Activated CD8-positive, alpha-beta memory T cell treated with anti-CD3 and anti-CD28 coated beads for 48 hours (primary cell): ENCODE results near the gene SGSH.
"Not testable (repeated sequence)": the region's sequence is repeated elsewhere in the genome, so short reads cannot be mapped to it uniquely, and the experiment has no call there.

Source experiments
- DNase-seq, 3 experiments: peaks; one replicate each; pipeline ENCODE4 v3.0.0-alpha.2; 2020; ENCODE audit warnings: low read depth in 2 of 3, low spot score in 2 of 3

Gene SGSH

GRCh38 chr17:80212511-80212910 is 7.6 kb downstream of the SGSH start:
- no peak for DNase-seq

DNA sequence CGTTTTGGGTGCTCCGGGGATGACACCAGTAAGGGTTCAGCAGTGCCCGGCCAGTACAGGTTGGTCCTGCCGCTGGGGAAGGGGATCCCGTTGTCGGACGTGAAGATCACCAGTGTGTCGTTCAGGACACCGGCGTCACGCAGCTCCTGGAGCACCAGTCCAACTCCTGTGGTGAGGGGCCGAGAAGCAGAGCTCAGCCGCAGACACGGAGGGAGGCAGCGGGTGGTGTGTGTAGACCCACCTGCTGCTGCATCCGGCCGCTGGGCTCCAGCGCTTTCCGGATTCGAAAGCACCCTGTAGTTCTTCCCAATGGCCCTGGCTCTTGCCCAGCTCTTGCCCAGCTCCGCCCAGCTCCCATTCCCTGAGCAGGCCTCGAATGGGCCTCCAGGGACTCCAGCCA is 8.0 kb downstream of the SGSH start:
- DNase-seq: no peak

GRCh38 chr17:80210348-80211108 is 9.6 kb downstream of the SGSH start:
- DNase-seq: no peak

DNA sequence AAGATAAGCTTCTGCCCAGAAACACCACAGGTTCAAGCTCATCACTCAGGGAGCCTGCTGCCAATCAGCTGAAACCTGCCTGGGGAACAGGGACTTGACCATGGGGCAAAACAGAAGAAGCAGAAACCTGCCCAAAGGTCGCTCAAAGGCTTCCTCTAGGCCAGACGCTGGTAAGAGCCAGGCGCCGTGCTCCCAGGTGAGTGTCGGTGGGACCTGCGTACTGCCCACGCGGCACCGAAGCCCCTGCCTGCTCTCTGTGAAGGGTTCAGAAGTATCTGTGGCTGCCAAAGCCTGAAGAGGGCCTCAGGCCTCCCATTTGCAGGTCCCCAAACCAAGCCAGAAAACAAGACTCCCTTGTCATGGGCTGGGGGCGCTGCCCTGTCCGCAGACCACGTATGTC is 10.4 kb downstream of the SGSH start:
- no peak for DNase-seq

DNA sequence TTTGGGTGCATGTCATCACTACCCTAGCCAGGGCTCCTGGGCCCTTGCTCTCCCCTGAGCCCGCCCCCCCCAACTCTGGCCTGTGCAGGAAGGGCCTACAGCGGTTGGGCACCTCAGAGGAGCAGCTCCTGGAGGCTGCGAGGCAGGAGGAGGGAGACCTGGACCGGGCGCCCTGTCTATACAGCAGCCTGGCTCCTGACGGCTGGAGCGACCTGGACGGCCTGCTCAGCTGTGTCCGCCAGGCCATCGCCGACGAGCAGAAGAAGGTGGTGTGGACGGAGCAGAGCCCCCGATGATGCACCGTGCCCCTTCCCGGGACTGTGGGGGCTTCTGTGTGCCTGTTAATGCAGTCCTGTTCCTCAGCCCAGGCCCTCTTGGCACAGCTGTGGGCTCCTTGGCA is 12.1 kb downstream of the SGSH start:
- no peak for DNase-seq

- no peak for DNase-seq
These were observed 14.3 kb downstream of the SGSH start for GRCh38 chr17:80205811-80206210.

GRCh38 chr17:80204626-80205468 is 15.3 kb downstream of the SGSH start:
- DNase-seq: no peak

DNA sequence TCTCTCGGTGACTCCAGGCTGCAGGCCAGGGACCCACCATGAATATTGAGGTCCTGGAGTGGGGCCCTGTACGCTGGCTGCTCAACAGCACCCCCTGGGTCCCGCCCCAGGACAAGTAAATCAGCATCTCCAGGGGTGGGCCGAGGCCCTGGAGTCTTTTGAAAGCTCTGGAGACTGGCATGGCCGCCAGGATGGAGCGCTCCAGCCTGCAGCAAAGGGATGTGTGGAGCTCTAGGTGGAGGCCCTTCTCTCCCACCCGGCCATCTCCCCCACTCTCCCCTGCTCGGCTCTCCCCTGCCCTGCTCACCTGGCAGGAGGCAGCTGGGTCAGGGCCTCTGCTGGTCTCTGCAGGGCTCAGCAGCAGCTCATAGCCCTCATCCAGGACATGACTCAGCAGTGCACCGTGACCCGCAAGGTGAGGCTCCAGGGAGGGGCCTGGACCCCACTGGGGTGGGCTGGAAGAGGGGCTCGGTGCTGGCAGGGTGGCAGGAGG is 16.6 kb downstream of the SGSH start:
- no peak for DNase-seq

GRCh38 chr17:80202197-80202596 is 17.9 kb downstream of the SGSH start:
- no peak for DNase-seq

DNA sequence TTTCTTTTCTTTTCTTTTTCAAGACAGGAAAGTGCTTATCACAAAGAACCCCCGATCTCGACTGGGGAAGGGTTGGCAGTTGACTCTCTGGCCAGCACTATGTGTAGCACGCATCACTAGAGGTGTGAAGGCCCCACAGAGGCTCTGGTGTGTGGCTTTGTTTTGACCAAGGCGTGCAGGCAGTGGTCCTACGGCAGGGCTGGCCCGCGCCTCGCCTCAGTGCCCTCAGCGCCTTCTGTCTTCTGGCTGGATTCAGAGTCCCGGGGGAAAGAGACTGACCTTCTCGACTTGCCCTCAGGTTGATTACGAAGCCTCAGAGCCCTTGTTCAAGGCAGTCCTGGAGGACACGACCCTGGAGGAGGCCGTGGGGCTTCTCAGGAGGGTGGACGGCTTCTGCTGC is 18.7 kb downstream of the SGSH start:
- DNase-seq: no peak

DNA sequence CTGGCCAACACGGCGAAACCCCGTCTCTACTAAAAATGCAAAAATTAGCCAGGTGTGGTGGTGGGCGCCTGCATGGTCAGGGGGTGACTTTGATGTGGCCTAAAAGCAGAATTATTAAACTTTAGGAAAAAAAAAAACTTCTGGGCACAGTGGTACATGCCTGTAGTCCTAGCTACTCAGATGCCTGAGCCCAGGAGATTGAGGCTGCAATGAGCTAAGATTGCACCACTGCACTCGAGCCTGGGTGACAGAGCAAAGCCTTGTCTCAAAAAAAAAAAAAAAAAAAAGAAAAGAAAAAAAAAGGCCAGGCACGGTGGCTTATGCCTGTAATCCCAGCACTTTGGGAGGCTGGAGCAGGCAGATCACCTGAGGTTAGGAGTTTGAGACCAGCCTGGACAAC is 20.8 kb downstream of the SGSH start:
- DNase-seq: not testable (repeated sequence)

DNA sequence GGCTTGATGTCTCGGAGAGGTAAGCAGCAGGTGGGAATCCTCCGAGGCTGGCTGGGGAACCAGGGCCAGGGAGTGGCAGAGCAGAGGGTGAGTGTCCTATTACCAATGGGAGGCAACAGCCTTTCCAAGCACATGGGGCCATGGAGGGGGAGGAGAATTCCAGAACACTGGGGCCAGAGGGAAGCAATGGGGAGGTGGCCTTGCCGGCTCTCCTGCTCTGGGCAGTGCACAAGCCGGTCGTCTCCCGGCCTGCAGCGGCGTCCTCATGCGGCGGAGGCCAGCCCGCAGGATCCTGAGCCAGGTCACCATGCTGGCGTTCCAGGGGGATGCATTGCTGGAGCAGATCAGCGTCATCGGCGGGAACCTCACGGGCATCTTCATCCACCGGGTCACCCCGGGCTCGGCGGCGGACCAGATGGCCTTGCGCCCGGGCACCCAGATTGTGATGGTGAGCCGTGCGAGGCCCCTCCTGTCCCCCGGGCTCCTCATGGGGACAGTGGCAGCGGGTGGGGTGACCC is 21.9 kb downstream of the SGSH start:
- DNase-seq: no peak

- DNase-seq: no peak
These were observed 23.5 kb downstream of the SGSH start for GRCh38 chr17:80196652-80197051.

DNA sequence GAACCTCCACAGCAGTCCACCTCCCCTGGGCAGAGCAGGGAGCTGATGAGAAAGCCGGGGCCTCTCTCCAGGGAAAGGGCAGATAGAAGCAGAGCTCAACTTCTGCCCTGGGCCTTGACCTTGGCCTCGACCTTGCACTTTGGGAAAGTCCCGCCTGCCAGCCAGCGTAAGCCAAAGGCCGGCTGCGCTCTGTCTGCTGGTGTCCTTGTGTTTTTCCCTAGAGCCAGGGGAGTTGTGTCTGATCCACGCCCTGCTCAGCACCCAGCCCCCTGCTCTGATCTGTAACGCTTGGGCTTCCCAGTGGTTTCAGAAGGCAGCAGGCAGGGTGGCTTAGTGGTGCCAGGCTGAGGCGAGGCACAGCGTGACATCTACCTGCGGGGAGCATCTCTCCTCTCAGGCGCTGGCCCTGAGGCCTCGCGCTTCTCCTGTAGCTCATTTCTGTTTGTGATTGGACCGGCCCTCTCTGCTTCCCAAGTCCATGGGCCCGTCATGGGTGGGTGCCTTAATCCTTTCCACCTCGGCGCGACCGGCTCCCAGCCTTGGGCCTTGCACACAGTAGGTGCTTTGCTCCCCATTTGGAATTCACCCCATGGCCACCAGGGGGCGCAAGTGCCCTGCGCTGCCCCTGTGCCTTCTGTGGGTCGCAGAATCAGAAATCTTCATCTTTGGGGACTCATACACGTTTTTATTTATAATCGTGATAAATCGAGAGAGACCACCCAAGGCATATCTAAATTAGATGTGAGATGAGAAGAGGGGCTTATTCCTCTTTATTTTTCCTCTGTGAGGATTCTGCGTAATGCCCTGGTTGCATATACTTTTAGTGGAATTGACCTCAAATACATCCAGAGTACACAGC is 24.2 kb downstream of the SGSH start:
- DNase-seq: peak; percentile 13 to 41 (median 29)

- no peak for DNase-seq
These were observed 25.0 kb downstream of the SGSH start for GRCh38 chr17:80195141-80195540.

DNA sequence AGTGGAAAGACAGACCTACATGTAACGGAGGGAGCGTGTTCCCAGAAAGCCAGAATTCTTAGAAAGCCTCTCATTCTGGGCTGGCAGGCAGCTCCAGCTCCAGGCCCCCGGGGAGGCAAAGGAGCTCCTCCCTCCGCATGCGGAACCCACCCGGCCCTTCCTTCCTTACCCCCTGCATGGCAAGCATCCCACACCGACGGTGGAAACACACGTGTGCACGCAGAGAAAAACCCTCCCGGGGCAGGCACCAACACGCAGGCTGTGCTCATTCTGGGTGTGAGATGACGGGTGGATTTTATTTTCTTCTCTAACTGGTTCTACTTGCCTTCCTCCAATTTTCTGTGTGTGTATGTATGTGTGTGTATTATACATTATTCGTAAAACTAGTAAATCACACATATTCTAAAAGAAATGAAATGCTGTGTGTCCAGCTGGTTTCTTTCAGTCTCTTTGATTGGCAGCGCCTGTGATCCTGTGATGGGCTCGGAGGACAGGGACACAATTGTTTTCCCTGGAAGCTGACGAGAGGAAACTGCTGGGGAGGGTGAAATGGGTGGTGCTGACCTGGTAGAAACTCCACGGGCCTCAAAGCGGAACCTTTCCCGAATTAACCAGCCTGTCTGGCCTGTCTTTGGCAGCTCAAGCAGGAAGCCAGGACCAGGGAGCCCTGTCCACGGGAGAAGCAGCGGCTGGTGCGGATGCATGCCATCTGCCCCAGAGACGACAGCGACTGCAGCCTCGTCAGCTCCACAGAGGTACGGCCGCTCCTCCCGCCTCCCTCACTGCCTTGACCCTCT is 28.1 kb downstream of the SGSH start:
- no peak for DNase-seq

GRCh38 chr17:80191192-80191591 is 28.9 kb downstream of the SGSH start:
- no peak for DNase-seq

DNA sequence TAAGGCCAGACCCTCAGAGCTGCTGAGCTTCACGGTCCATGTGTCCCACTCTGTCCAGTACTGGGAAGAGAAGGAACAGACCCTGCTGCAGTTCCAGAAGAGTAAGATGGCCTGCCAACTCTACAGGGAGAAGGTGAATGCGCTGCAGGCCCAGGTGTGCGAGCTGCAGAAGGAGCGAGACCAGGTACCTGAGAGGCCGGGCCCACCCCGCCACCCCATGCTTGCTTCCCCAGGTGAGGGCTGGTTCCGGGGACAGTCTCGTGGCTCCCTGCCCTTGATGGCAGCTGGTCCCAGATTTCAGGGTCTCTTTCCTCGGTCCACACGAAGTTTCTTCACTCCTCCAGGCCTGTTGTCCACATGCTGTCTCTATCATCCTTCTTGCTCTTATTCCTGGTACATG is 29.4 kb downstream of the SGSH start:
- no peak for DNase-seq

- DNase-seq: no peak
These were observed 30.5 kb downstream of the SGSH start for GRCh38 chr17:80189611-80190010.

DNA sequence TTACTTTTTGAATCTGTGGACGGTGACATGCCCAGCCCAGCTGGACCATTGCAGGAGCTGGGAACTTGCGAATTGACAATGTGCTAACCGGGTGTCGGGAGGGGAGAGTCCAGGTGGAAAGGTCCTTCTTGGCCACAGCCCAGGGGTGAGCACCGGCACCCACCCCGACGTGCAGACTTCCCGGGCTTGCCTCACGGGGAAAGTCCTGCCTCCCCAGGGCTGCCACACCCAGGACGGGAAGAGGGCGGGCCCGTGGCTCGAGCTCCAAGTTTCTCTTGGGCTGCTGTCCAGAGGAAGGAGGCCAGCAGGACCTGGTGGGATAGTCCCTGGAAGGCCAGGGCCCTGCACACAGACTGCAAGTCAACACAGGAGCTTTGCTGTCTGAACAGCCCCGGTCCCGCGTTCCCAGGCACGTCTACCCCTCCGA is 32.6 kb downstream of the SGSH start:
- no peak for DNase-seq
